Measurements from ENCODE around the gene JMJD8. TPM values are rescaled to one million over a fixed set of nuclear protein-coding genes. Genes with fewer than 3 reads are reported as not detected.
A peak's percentile ranks its signal among the peaks of the same experiment; 100 is the strongest.

Gene JMJD8
- total RNA-seq, 1 donor from 2014 or later = 47.0 TPM

DNA sequence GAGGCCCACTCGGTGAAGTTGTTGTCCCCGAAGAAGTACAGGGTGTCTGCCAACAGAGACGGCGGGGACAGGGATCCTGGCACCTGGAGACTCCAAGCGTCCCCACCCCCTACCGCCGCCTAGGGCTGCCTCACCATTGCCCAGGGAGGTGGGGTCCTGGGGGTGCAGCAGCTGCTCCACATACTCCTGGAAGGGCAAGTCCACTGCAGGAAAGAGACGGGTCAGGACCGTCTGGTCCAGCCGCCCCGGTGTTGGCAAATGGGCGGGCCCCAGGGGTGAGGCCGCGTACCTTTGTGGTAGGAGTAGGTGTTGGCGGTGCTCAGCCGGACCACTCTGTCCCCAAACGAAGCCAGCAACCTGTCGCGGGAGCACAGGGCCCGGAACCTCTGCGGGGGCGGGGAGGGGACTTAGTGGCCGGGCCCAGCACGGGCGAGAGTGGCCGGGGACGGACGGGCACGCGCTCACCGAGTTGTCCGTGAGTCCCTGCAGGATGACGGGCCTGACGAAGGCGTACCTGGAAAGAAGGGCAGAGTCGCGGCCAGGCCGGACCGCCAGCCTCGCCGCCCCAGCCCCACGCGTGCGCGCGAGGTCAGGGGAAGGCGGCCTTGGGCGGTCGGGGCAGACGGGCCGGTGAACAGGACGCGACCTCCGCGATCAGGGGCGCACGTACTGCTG, 601 bp downstream of the JMJD8 start:
- no peak for DNase-seq

DNA sequence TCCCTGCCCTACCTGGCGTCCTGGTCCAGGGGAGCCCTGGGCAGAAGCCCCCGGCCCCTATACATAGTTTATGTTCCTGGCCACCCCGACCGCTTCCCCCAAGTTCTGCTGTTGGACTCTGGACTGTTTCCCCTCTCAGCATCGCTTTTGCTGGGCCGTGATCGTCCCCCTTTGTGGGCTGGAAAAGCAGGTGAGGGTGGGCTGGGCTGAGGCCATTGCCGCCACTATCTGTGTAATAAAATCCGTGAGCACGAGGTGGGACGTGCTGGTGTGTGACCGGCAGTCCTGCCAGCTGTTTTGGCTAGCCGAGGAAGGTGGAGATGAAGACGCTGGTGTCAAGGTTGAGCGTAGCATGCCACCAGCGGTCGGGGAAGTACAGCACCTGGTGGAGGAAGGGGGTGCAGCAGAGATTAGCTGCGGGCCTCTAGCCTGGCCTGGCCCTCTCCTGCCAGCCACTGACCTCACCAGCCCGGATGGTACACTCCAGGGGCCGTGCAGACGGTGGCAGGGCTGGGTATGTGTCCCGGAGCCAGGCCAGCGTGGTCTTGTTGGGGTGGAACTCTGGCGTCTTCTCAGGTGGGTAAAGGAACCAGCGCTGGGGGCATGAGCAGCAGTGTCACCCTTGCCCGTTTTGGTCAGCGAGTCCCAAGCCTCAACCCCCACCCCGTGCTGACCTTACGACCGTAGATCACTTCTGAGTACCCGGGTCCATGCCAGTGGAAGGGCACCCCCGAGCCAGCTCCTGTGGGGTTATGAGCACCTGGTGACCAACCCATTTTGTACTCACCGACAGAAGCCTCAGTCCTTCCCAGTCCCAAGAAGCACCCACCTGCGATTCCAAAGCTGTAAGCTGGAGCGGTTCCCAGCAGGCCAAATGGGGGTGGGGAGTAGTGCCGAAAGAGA, 1.4 kb downstream of the JMJD8 start:
- TF ChIP-seq, protein P1, sequence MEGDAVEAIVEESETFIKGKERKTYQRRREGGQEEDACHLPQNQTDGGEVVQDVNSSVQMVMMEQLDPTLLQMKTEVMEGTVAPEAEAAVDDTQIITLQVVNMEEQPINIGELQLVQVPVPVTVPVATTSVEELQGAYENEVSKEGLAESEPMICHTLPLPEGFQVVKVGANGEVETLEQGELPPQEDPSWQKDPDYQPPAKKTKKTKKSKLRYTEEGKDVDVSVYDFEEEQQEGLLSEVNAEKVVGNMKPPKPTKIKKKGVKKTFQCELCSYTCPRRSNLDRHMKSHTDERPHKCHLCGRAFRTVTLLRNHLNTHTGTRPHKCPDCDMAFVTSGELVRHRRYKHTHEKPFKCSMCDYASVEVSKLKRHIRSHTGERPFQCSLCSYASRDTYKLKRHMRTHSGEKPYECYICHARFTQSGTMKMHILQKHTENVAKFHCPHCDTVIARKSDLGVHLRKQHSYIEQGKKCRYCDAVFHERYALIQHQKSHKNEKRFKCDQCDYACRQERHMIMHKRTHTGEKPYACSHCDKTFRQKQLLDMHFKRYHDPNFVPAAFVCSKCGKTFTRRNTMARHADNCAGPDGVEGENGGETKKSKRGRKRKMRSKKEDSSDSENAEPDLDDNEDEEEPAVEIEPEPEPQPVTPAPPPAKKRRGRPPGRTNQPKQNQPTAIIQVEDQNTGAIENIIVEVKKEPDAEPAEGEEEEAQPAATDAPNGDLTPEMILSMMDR (IDR thresholded peaks at IDR 0.05) = no peak
- H3K27ac Mint-ChIP-seq = peak overlapping the region; percentile 61
- ChIA-PET POLR2A (interaction anchor here (2.8 to 4.5 kb wide), 2 partner anchors 14 to 46 kb away, joined by 10 to 41 read pairs; partner anchors contain the start of genes METTL26 and RHOT2), CTCF (interaction anchor here (1.2 kb wide), 1 partner anchor 15 kb away, joined by 3 read pairs; the partner anchor contains the start of gene RHOT2)
- intact Hi-C loops (cut with micrococcal nuclease) = no loop called here
- no peak for DNase-seq
- no peaks in the 10 kb centered on the region for H3K27me3 Mint-ChIP-seq
- peak overlapping the region; percentile 87 for H3K4me3 Mint-ChIP-seq
- H3K9me3 Mint-ChIP-seq = no peaks in the 10 kb centered on the region
- H3K4me1 Mint-ChIP-seq = peaks cover 35% of the 10 kb centered on the region
- peaks cover 36% of the 10 kb centered on the region for H3K36me3 Mint-ChIP-seq (ENCODE audit: low read depth)
- ATAC-seq (ENCODE audit: low read depth) = no peak

More for the DNA sequence above, 601 bp downstream of the JMJD8 start:
- peak overlapping the region; percentile 87 for H3K4me3 Mint-ChIP-seq
- CTCF ChIA-PET = no interaction called here
- no peak for ATAC-seq (ENCODE audit: low read depth)
- peaks cover 36% of the 10 kb centered on the region for H3K36me3 Mint-ChIP-seq (ENCODE audit: low read depth)
- TF ChIP-seq, protein P1 (IDR thresholded peaks at IDR 0.05) = no peak
- H3K27ac Mint-ChIP-seq = peak overlapping the region; percentile 61
- no peaks in the 10 kb centered on the region for H3K9me3 Mint-ChIP-seq
- H3K4me1 Mint-ChIP-seq = peaks cover 36% of the 10 kb centered on the region
- POLR2A ChIA-PET = interaction anchor here (1.0 to 1.2 kb wide), 4 partner anchors 10 to 39 kb away, joined by 3 to 5 read pairs (median 4); partner anchors contain the start of gene RHOT2
- no peaks in the 10 kb centered on the region for H3K27me3 Mint-ChIP-seq
- intact Hi-C loops (cut with micrococcal nuclease) = loop anchor here (1.0 to 2.0 kb wide), 4 partner anchors 34 to 156 kb away; partner anchors contain the start of genes ANTKMT, CAPN15, METTL26 and WDR90

DNA sequence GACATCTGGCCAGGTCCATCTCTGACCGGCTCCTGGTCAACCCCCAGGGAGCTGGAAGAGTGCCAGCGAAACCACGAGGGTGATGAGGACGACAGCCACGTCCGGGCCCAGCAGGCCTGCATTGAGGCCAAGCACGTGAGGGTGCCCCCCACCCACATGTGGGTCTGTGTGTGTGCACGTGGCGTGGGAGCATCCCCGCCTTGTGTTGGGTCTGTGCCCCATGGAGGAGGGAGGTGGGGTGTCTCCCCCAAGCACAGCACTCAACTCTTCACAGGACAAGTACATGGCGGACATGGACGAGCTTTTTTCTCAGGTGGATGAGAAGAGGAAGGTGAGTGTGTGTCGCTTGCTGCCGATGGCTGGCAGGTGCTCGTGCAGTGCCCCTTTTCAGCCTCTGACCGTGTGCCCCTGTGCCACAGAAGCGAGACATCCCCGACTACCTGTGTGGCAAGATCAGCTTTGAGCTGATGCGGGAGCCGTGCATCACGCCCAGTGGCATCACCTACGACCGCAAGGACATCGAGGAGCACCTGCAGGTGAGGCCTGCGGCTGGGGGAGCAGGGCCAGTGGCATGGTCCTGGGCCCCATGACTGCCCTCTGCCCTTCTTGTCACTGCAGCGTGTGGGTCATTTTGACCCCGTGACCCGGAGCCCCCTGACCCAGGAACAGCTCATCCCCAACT, 2.2 kb downstream of the JMJD8 start:
- H3K4me3 Mint-ChIP-seq = peak overlapping the region; percentile 87
- H3K9me3 Mint-ChIP-seq = no peaks in the 10 kb centered on the region
- ChIA-PET CTCF (interaction anchor here (1.2 kb wide), 1 partner anchor 14 kb away, joined by 3 read pairs; the partner anchor contains the start of gene RHOT2), POLR2A (interaction anchor here (2.0 to 4.5 kb wide), 4 partner anchors 8 to 45 kb away, joined by 10 to 41 read pairs (median 22); partner anchors contain the start of genes METTL26, RHOT2, WDR24 and WDR90)
- peak overlapping the region; percentile 60 for H3K27ac Mint-ChIP-seq
- H3K4me1 Mint-ChIP-seq = peaks cover 37% of the 10 kb centered on the region
- TF ChIP-seq, protein P1 (IDR thresholded peaks at IDR 0.05) = no peak
- H3K27me3 Mint-ChIP-seq = peaks cover under 1% of the 10 kb centered on the region
- intact Hi-C loops (cut with micrococcal nuclease) = no loop called here
- ATAC-seq (ENCODE audit: low read depth) (no peak), DNase-seq (no peak)
- peaks cover 30% of the 10 kb centered on the region for H3K36me3 Mint-ChIP-seq (ENCODE audit: low read depth)

DNA sequence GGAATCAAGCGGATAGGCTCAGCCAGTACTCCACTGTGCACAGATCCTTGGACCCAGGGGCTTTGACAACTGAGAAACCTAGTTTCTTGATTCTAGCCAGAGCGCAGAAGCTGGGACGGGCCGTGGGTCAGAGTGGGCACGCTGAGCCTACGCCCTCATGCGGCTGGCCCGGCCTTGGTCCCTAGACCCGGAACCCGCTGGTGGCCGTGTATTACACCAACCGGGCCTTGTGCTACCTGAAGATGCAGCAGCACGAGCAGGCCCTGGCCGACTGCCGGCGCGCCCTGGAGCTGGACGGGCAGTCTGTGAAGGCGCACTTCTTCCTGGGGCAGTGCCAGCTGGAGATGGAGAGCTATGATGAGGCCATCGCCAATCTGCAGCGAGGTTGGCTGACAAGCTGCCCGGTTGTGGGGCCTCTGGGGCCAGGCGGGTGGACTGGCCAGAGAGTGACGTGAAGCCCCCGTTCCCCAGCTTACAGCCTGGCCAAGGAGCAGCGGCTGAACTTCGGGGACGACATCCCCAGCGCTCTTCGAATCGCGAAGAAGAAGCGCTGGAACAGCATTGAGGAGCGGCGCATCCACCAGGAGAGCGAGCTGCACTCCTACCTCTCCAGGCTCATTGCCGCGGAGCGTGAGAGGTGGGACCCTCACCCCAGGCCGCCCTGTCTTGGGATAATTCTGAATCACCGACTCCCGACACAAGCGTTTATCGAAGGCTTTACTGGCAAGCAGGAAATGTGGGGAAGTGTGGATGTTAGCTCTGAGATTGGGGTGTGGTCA, 3.0 kb downstream of the JMJD8 start:
- H3K9me3 Mint-ChIP-seq = no peaks in the 10 kb centered on the region
- DNase-seq (no peak), ATAC-seq (ENCODE audit: low read depth) (no peak)
- POLR2A ChIA-PET = interaction anchor here (0.8 to 4.5 kb wide), 6 partner anchors 9 to 740 kb away, joined by 4 to 41 read pairs (median 12); partner anchors contain the start of genes CHTF18, METTL26, RHOT2 and RPUSD1
- intact Hi-C loops (cut with micrococcal nuclease) = loop anchor here (1.0 kb wide), 1 partner anchor 13 kb away; the partner anchor contains the start of gene RHOT2
- H3K27ac Mint-ChIP-seq = peak overlapping the region; percentile 53
- H3K4me1 Mint-ChIP-seq = peaks cover 41% of the 10 kb centered on the region
- peak overlapping the region; percentile 87 for H3K4me3 Mint-ChIP-seq
- peaks cover 26% of the 10 kb centered on the region for H3K36me3 Mint-ChIP-seq (ENCODE audit: low read depth)
- CTCF ChIA-PET = interaction anchor here (1.2 kb wide), 1 partner anchor 13 kb away, joined by 3 read pairs; the partner anchor contains the start of gene RHOT2
- peaks cover 4% of the 10 kb centered on the region for H3K27me3 Mint-ChIP-seq
- TF ChIP-seq, protein P1 (IDR thresholded peaks at IDR 0.05) = no peak

All from activated B cell treated with CpG ODN at 0.5 μM for 24 hours (primary cell).